ENCODE data around the gene ZBED4. TPM values are rescaled to one million over a fixed set of nuclear protein-coding genes. Genes with fewer than 3 reads are reported as not detected.

Gene ZBED4
- total RNA-seq, 4 donors from 2014 or later = 19.9 to 30.7 (median 24.9) TPM

GRCh38 chr22:49906071-49906798 lies 52.6 kb downstream of the ZBED4 start:
- no peak for DNase-seq

GRCh38 chr22:49906799-49907290 lies 53.2 kb downstream of the ZBED4 start:
- Histone ChIP-seq H3K4me1 (no peaks in the 10 kb centered on the region), H3K4me3 (no peak overlapping the region), H3K27me3 (no peaks in the 10 kb centered on the region), H3K27ac (no peak overlapping the region), H3K9me3 (no peaks in the 10 kb centered on the region), H3K36me3 (peaks cover 0 to 21% (median 11%) of the 10 kb centered on the region in 4 donors)
- DNase-seq = no peak
- in situ Hi-C loops (cut with MboI; ENCODE audit: low pct_ligation_motif_present in 1 of 4, low pct_unique_long_range_greater_than_20kb in 1 of 4, low sequenced_read_pairs in 3 of 4) = no loop called here
- TF ChIP-seq, protein P1, sequence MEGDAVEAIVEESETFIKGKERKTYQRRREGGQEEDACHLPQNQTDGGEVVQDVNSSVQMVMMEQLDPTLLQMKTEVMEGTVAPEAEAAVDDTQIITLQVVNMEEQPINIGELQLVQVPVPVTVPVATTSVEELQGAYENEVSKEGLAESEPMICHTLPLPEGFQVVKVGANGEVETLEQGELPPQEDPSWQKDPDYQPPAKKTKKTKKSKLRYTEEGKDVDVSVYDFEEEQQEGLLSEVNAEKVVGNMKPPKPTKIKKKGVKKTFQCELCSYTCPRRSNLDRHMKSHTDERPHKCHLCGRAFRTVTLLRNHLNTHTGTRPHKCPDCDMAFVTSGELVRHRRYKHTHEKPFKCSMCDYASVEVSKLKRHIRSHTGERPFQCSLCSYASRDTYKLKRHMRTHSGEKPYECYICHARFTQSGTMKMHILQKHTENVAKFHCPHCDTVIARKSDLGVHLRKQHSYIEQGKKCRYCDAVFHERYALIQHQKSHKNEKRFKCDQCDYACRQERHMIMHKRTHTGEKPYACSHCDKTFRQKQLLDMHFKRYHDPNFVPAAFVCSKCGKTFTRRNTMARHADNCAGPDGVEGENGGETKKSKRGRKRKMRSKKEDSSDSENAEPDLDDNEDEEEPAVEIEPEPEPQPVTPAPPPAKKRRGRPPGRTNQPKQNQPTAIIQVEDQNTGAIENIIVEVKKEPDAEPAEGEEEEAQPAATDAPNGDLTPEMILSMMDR (IDR thresholded peaks at IDR 0.05) = no peak
- TF ChIP-seq EP300 (IDR thresholded peaks at IDR 0.05; ENCODE audit: low read depth) (no peak), POLR2AphosphoS5 (IDR thresholded peaks at IDR 0.05) (no peak), POLR2A (IDR thresholded peaks at IDR 0.05) (no peak)
- WGBS, 2 donors (ENCODE audit: low coverage in 1 of 2) = 91% methylated on average over 14 of the region's 14 CpGs; no CpG with 5 or more reads in 1 of the 2 donors
- intact Hi-C loops (cut with DNase I; ENCODE audit: low total_unique reads) = no loop called here

More at GRCh38 chr22:49906071-49906798, 52.6 kb downstream of the ZBED4 start:
- Histone ChIP-seq H3K9me3 (no peaks in the 10 kb centered on the region), H3K4me1 (no peaks in the 10 kb centered on the region), H3K4me3 (no peak overlapping the region), H3K27ac (no peak overlapping the region), H3K27me3 (no peaks in the 10 kb centered on the region), H3K36me3 (peaks cover 0 to 21% (median 11%) of the 10 kb centered on the region in 4 donors)
- in situ Hi-C loops (cut with MboI; ENCODE audit: low pct_ligation_motif_present in 1 of 4, low pct_unique_long_range_greater_than_20kb in 1 of 4, low sequenced_read_pairs in 3 of 4) = no loop called here
- intact Hi-C loops (cut with DNase I; ENCODE audit: low total_unique reads) = no loop called here
- WGBS, 2 donors (ENCODE audit: low coverage in 1 of 2) = 94% methylated on average over 25 of the region's 28 CpGs; no CpG with 5 or more reads in 1 of the 2 donors
- TF ChIP-seq POLR2A (IDR thresholded peaks at IDR 0.05) (no peak), POLR2AphosphoS5 (IDR thresholded peaks at IDR 0.05) (no peak), EP300 (IDR thresholded peaks at IDR 0.05; ENCODE audit: low read depth) (no peak)
- TF ChIP-seq, protein P1 (IDR thresholded peaks at IDR 0.05) = no peak

DNA sequence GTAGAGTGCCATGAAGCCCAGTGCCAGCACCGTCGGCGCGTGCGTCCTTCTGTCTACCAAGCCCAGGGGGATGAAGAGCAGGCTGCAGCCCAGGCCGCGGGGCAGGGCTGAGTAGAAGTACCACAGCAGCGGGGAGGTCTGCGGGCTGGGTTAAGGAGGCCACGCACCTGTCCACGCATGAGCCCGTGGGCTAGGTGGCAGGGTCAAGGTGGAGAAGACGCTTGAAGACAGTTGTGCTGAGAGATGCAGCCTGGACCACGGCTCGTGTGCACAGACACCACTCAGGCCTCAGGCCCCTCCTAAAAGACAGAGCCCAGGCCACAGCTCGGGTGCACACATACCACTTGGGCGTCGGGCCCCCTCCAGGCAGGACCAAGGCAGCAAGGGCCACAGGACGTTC lies 54.2 kb downstream of the ZBED4 start:
- WGBS, 2 donors (ENCODE audit: low coverage in 1 of 2) = 92% methylated on average over 5 to 19 of the region's 19 CpGs
- H3K27ac ChIP-seq = no peak overlapping the region
- no peak overlapping the region for H3K4me3 ChIP-seq
- H3K9me3 ChIP-seq = no peaks in the 10 kb centered on the region
- intact Hi-C loops (cut with DNase I; ENCODE audit: low total_unique reads) = no loop called here
- no peak for DNase-seq
- in situ Hi-C loops (cut with MboI; ENCODE audit: low pct_ligation_motif_present in 1 of 4, low pct_unique_long_range_greater_than_20kb in 1 of 4, low sequenced_read_pairs in 3 of 4) = no loop called here
- no peaks in the 10 kb centered on the region for H3K4me1 ChIP-seq
- H3K36me3 ChIP-seq = peaks cover 0 to 19% (median 11%) of the 10 kb centered on the region in 4 donors
- no peaks in the 10 kb centered on the region for H3K27me3 ChIP-seq
- TF ChIP-seq, protein P1 (IDR thresholded peaks at IDR 0.05) = no peak

DNA sequence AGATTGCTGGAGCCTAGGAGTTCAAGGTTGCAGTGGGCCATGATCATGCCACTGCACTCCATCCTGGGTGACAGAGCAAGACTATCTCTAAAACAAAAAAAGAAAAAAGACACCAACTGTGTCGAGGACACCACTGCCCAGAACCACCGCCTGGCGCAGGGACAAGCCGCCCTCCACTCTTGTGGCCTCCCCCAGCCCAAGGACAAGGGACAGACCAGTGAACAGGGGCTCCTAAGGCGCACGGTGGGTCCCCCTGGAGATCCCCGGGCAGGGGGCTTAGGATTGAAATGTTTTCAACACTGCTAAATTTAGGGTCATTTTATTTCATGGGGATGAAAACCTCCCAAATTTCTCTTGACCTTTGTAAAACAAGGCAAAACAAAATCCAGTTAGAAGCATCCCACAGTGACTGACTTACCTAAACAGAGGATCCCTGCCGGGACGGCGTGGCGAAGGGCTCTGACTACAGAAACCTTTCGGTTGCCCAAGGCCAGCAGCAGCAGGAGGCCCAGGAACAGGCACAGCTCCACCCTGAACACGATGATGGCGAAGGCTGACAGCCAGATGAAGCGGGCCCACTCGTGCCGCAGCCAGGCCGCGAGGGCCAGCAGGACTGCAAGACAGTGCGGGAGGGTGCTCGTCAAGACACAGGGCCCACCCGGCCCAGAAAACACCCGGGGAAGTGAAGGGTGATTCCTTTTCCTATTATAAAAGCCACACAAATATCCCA lies 56.0 kb downstream of the ZBED4 start:
- intact Hi-C loops (cut with DNase I; ENCODE audit: low total_unique reads) = no loop called here
- Histone ChIP-seq H3K27ac (no peak overlapping the region), H3K4me3 (no peak overlapping the region), H3K36me3 (peaks cover 0 to 12% (median 5%) of the 10 kb centered on the region in 4 donors), H3K27me3 (no peaks in the 10 kb centered on the region), H3K4me1 (no peaks in the 10 kb centered on the region), H3K9me3 (no peaks in the 10 kb centered on the region)
- TF ChIP-seq, protein P1 (IDR thresholded peaks at IDR 0.05) = no peak
- TF ChIP-seq EP300 (IDR thresholded peaks at IDR 0.05; ENCODE audit: low read depth) (no peak), POLR2A (IDR thresholded peaks at IDR 0.05) (no peak), POLR2AphosphoS5 (IDR thresholded peaks at IDR 0.05) (no peak)
- DNase-seq = no peak
- in situ Hi-C loops (cut with MboI; ENCODE audit: low pct_ligation_motif_present in 1 of 4, low pct_unique_long_range_greater_than_20kb in 1 of 4, low sequenced_read_pairs in 3 of 4) = loop anchor here in 1 of 4 donors (10.0 kb wide), 1 partner anchor 135 kb away; no protein-coding TSS in a partner anchor
- WGBS, 2 donors (ENCODE audit: low coverage in 1 of 2) = 95% methylated on average over 23 of the region's 23 CpGs; no CpG with 5 or more reads in 1 of the 2 donors

Data from transverse colon (tissue), 4 donors.